ENCODE results near the gene ACTR3C. TPM values are rescaled to one million over a fixed set of nuclear protein-coding genes. Genes with fewer than 3 reads are reported as not detected.
A peak's percentile ranks its signal among the peaks of the same experiment; 100 is the strongest.

Gene ACTR3C
- total RNA-seq, 2 donors from 2014 or later, result 10.7 to 15.1 TPM

DNA sequence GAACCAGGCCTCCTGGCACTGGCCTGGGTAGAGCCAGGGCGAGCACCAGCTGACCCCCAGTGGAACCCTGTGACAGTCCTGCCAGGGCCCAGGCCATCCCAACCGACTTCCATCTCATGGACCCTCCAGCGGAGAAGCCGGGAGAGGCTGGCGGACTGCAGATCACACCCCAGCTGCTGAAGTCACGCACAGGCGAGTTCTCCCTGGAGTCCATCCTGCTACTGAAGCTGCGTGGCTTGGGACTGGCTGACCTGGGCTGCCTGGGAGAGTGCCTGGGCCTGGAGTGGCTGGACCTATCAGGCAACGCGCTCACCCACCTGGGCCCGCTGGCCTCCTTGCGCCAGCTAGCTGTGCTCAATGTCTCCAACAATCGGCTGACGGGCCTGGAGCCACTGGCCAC is 13.4 kb upstream of the ACTR3C start:
- WGBS, result 93% methylated on average over 14 of the region's 14 CpGs
- TF ChIP-seq POLR2AphosphoS5 (IDR thresholded peaks at IDR 0.05) (no peak), POLR2A (IDR thresholded peaks at IDR 0.05) (no peak)
- TF ChIP-seq, protein P1, sequence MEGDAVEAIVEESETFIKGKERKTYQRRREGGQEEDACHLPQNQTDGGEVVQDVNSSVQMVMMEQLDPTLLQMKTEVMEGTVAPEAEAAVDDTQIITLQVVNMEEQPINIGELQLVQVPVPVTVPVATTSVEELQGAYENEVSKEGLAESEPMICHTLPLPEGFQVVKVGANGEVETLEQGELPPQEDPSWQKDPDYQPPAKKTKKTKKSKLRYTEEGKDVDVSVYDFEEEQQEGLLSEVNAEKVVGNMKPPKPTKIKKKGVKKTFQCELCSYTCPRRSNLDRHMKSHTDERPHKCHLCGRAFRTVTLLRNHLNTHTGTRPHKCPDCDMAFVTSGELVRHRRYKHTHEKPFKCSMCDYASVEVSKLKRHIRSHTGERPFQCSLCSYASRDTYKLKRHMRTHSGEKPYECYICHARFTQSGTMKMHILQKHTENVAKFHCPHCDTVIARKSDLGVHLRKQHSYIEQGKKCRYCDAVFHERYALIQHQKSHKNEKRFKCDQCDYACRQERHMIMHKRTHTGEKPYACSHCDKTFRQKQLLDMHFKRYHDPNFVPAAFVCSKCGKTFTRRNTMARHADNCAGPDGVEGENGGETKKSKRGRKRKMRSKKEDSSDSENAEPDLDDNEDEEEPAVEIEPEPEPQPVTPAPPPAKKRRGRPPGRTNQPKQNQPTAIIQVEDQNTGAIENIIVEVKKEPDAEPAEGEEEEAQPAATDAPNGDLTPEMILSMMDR (IDR thresholded peaks at IDR 0.05), result no peak
- intact Hi-C loops (cut with DNase I), result no loop called here
- no peaks in the 10 kb centered on the region for H3K4me1 ChIP-seq (replicated peaks)
- H3K9me3 ChIP-seq, result no peaks in the 10 kb centered on the region
- H3K27me3 ChIP-seq (replicated peaks; ENCODE audit: insufficient read depth), result no peaks in the 10 kb centered on the region
- H3K4me3 ChIP-seq, result no peak overlapping the region
- H3K27ac ChIP-seq, result peak overlapping the region in 1 of 2 donors; percentile 22
- no peak for DNase-seq (ENCODE audit: low spot score)
- H3K36me3 ChIP-seq, result no peaks in the 10 kb centered on the region

DNA sequence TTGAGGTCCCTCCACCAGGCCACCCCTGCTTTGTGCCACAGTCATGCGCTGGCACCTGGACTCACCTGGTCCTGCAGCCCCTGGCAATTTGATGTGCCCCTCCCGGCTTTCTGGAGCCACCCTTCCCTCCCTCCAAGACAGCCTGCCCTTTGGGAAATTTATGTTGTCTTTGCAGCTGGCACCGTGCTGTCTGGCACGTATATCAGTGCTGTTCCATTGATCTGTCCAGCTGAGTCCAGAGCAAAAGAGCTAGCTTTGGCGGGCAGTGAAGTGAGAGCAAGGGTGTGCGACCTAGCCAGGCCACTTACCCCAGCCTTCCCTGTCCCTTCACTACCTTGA is 12.4 kb upstream of the ACTR3C start:
- intact Hi-C loops (cut with DNase I), result no loop called here
- H3K27me3 ChIP-seq (replicated peaks; ENCODE audit: insufficient read depth), result no peaks in the 10 kb centered on the region
- DNase-seq (ENCODE audit: low spot score), result no peak
- H3K4me1 ChIP-seq (replicated peaks), result no peaks in the 10 kb centered on the region
- TF ChIP-seq POLR2AphosphoS5 (IDR thresholded peaks at IDR 0.05), result no peak
- TF ChIP-seq, protein P1 (IDR thresholded peaks at IDR 0.05), result no peak
- TF ChIP-seq POLR2A (IDR thresholded peaks at IDR 0.05), result no peak
- no peaks in the 10 kb centered on the region for H3K36me3 ChIP-seq
- H3K4me3 ChIP-seq, result no peak overlapping the region
- no peaks in the 10 kb centered on the region for H3K9me3 ChIP-seq
- WGBS, result 39% methylated on average over 6 of the region's 6 CpGs
- peak overlapping the region; percentile 21 to 51 for H3K27ac ChIP-seq

- Histone ChIP-seq H3K9me3 (no peaks in the 10 kb centered on the region), H3K4me1 (replicated peaks) (no peaks in the 10 kb centered on the region), H3K27me3 (replicated peaks; ENCODE audit: insufficient read depth) (no peaks in the 10 kb centered on the region), H3K4me3 (no peak overlapping the region), H3K36me3 (no peaks in the 10 kb centered on the region), H3K27ac (peak overlapping the region; percentile 21 to 51)
- TF ChIP-seq, protein P1 (IDR thresholded peaks at IDR 0.05), result no peak
- no peak for TF ChIP-seq POLR2A (IDR thresholded peaks at IDR 0.05)
- no peak for TF ChIP-seq POLR2AphosphoS5 (IDR thresholded peaks at IDR 0.05)
- no peak for DNase-seq (ENCODE audit: low spot score)
- 32% methylated on average over 7 of the region's 7 CpGs for WGBS
- intact Hi-C loops (cut with DNase I), result no loop called here
Measured at GRCh38 chr7:150335108-150335773, 11.9 kb upstream of the ACTR3C start.

DNA sequence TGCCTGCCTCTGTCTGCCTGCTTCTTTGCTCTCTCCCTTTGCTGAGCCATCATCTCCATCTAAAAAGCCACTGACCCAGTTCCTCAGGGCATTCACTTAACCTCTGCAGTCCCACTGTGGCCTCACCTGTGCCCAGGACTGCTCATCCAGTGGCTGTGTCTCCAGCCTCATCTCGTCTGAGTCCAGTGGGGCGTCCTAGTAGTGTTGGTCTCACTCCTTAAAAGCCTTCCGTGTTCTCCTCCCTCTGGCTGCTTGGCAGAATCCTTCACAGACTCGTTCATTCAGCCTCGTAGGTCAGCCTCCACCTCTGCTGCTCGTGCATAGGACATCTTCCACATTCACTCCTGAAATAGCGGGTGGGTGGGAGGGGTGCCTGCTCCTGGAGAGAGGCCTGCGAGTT is 10.8 kb upstream of the ACTR3C start:
- no peaks in the 10 kb centered on the region for H3K36me3 ChIP-seq
- H3K27me3 ChIP-seq (replicated peaks; ENCODE audit: insufficient read depth), result no peaks in the 10 kb centered on the region
- 86% methylated on average over 8 of the region's 8 CpGs for WGBS
- H3K9me3 ChIP-seq, result no peaks in the 10 kb centered on the region
- H3K4me1 ChIP-seq (replicated peaks), result no peaks in the 10 kb centered on the region
- TF ChIP-seq POLR2AphosphoS5 (IDR thresholded peaks at IDR 0.05) (no peak), POLR2A (IDR thresholded peaks at IDR 0.05) (no peak)
- TF ChIP-seq, protein P1 (IDR thresholded peaks at IDR 0.05), result no peak
- no peak overlapping the region for H3K4me3 ChIP-seq
- H3K27ac ChIP-seq, result peak overlapping the region in 1 of 2 donors; percentile 51
- no peak for DNase-seq (ENCODE audit: low spot score)
- intact Hi-C loops (cut with DNase I), result no loop called here

GRCh38 chr7:150333659-150334058 is 10.3 kb upstream of the ACTR3C start:
- Histone ChIP-seq H3K4me3 (no peak overlapping the region), H3K27ac (no peak overlapping the region), H3K4me1 (replicated peaks) (no peaks in the 10 kb centered on the region), H3K27me3 (replicated peaks; ENCODE audit: insufficient read depth) (no peaks in the 10 kb centered on the region), H3K9me3 (no peaks in the 10 kb centered on the region), H3K36me3 (no peaks in the 10 kb centered on the region)
- WGBS, result 97% methylated on average over 10 of the region's 10 CpGs
- no peak for DNase-seq (ENCODE audit: low spot score)
- TF ChIP-seq POLR2AphosphoS5 (IDR thresholded peaks at IDR 0.05) (no peak), POLR2A (IDR thresholded peaks at IDR 0.05) (no peak)
- TF ChIP-seq, protein P1 (IDR thresholded peaks at IDR 0.05), result no peak
- intact Hi-C loops (cut with DNase I), result no loop called here

Data from prostate gland (tissue), 2 donors.